ENCODE measurements around the gene MAN2B1.

- TF ChIP-seq, protein P1, sequence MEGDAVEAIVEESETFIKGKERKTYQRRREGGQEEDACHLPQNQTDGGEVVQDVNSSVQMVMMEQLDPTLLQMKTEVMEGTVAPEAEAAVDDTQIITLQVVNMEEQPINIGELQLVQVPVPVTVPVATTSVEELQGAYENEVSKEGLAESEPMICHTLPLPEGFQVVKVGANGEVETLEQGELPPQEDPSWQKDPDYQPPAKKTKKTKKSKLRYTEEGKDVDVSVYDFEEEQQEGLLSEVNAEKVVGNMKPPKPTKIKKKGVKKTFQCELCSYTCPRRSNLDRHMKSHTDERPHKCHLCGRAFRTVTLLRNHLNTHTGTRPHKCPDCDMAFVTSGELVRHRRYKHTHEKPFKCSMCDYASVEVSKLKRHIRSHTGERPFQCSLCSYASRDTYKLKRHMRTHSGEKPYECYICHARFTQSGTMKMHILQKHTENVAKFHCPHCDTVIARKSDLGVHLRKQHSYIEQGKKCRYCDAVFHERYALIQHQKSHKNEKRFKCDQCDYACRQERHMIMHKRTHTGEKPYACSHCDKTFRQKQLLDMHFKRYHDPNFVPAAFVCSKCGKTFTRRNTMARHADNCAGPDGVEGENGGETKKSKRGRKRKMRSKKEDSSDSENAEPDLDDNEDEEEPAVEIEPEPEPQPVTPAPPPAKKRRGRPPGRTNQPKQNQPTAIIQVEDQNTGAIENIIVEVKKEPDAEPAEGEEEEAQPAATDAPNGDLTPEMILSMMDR (IDR thresholded peaks at IDR 0.05), result no peak
- TF ChIP-seq POLR2A (IDR thresholded peaks at IDR 0.05), result no peak
Observed at GRCh38 chr19:12656899-12657571, 9.5 kb downstream of the MAN2B1 start.
